Raji (cell line): Measurements from ENCODE around the gene C13orf46.

Experiments
- POLR2A ChIP-seq: IDR thresholded peaks from 2 replicates; pipeline ENCODE4 v1.6.1; 2011; ENCODE audit warnings: low read depth, low read length, control low read depth; ENCODE audit not compliant: insufficient read depth

The C13orf46 gene

DNA sequence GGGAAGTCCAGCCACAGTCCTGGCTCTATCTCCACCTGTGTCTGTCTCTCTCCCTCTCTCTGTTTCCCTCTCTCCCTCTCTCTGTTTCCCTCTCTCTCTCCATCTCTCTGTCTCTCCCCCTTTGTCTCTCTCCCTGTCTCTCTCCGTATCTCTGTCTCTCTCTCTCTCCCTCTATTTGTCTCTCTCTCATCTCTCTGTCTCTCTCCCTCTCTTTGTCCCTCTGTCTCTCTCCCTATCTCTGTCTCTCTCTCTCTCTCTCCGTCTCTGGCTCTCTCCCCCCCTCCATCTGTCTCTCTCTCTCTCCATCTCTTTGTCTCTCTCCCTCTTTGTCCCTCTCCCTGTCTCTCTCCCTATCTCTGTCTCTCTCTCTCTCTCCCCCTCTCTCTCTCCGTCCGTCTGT lies 39.5 kb upstream of the C13orf46 start:
- TF ChIP-seq POLR2A = no peak

DNA sequence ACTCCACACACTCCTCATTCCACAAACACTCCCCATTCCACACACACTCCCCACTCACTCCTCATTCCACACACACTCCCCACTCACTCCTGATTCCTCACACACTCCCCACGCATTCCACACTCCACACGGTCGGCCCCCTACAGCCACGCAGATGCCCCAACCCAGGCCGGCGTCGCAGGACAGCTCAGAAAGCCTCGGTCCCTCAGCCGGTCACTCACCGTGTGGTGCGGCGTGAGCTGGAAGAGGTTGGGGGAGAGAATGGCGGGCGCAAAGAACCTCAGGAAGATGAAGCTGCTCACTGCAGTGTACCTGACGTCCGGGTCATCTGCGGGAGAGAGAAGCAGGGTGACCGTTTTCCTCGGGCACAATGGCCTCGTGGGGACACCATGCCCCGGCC lies 39.0 kb upstream of the C13orf46 start:
- TF ChIP-seq POLR2A = no peak

GRCh38 chr13:114012141-114012540 lies 38.3 kb upstream of the C13orf46 start:
- TF ChIP-seq POLR2A = no peak

DNA sequence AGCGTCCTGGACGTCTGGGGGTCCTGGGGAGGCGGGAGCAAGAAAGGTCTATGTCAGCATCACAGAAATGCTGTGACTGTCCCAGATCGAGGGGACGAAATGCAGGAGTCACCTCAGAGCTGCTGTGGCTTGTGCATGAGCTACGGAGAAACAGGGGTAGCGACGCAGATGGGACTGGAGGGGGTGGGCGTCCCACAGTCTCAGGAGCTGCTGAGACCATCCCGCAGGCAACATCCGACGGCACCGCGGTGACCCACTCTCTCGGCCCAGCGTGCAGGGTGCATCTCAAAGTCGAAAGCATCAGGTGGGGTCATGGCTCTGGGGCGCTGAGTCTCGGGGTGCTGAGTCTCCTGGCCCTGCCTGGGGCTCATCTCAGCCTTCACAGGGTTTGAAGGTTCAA lies 37.4 kb upstream of the C13orf46 start:
- no peak for TF ChIP-seq POLR2A

GRCh38 chr13:114010401-114011101 lies 36.7 kb upstream of the C13orf46 start:
- TF ChIP-seq POLR2A = no peak

DNA sequence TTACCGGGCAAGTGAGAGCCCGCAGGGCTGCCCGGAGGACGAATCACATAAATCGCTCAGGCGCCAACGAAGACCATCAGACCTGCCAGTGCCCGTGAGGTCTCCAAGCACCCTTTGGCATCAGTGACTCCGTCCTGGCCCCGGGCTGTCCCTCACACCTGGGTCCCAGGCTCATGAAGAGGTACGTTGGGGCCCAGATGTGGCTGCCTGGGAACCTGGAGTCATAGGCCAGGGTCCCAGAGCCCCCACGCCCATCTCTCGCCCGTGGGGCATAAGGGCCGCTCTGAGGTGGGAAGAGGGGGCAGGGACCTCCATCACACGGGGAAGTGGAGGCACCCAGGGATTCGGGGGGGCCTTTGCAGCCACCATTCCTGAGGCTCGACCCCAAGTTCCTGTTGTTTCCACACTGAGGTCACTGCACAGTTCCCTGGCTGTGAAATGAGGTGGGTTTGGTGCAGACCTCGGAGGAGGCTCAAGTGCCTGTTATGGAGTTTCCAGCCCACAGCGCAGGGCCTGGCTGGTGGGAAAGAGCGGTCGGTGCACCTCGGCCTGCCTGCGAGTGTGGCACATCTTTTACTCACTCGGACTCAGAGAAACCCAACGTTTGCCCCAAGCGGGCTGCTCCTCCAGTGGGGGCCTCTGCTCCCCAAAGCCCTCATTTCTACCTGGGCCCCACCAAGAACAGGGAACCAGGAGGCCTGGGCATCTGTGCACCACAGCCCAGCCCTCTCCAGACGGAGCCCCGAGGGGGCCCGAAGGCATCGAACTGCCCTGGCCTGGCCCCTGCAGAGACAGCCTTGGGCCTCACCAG lies 35.9 kb upstream of the C13orf46 start:
- TF ChIP-seq POLR2A = no peak

- no peak for TF ChIP-seq POLR2A
Measured at GRCh38 chr13:114008964-114009589, 35.2 kb upstream of the C13orf46 start.

GRCh38 chr13:114007566-114007965 lies 33.7 kb upstream of the C13orf46 start:
- no peak for TF ChIP-seq POLR2A

DNA sequence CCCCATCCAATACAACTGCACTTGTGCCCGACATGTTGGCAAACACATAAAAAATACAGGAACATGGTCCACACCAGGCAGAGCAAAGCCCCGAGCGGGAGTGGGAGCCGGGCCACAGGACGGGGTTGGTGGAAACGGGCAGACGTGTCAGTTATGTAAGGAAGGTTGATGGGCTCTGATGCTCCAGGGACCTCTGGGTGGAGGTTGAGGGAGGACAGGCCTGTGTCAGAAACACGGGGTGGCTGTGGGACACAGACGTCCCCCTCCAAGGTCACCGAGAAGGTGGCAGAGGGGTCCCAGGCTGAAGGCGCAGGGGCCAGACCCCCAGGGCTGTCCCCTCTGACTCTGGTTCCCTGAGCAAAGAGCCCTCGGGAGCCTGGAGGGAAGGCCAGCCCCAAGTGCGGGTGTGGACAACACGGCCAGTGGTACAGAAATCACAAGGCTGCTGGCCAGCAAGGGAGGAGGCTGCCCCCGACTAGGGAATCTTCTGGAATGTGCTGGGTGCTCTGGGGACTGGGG lies 31.4 kb upstream of the C13orf46 start:
- TF ChIP-seq POLR2A = no peak

DNA sequence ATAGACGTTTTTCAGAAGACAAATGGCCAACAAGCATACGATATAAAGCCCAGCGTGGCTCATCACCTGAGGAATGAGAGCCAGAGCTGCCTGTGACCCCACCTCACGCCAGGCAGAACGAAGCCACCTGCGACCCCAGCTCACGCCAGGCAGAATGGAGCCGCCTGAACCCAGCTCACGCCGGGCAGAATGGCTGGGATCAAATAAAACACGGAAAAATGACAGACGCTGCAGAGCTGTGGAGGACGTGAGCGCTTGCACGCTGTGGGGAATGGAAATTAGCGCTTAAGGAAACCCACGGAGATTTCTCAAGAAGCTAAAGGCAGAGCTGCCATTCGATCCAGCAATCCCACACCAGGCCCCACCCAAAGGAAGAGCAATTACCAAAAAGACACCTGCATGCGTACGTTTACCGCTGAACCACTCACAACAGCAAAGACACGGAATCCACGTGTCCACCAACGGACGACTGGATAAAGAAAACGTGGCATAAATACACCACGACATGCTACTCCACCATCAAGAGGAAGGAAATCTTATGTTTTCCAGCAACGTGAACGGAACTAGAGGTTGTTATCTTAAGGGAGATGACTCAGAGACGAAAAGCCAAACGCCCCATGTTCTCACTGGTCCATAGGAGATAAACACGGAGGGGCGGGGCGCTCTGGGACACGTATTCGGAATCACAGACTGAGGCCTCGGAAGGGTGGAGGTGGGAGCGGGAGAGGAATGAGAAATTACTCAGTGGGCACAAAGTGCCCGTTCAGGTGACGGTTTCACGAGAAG lies 30.7 kb upstream of the C13orf46 start:
- no peak for TF ChIP-seq POLR2A

DNA sequence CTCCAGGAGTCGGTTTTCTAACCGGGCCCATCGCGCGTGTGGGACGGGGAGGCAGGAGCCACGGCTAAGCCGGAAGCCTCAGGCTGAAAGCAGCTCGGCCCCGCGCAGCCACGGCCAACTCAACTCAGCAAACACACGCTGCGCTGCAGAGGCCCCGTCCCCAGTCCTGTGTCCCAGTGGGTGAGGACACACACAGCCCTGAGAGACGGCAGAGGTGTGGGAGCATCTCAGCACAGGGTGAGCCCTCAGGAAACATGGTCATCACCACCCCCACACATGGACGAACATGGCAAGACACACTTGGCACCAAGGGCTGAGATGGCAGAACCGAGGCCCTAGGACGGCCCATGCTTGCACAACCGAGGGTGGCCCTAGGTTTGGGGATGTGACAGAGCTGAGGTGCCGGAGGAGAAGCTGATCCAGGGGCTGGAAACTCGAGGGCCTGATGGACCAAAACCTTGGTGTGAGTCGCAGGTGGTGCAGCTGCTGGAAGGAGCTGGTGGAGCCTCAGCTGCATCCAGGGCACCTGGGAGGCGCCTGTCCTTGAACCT lies 29.0 kb upstream of the C13orf46 start:
- TF ChIP-seq POLR2A = no peak

DNA sequence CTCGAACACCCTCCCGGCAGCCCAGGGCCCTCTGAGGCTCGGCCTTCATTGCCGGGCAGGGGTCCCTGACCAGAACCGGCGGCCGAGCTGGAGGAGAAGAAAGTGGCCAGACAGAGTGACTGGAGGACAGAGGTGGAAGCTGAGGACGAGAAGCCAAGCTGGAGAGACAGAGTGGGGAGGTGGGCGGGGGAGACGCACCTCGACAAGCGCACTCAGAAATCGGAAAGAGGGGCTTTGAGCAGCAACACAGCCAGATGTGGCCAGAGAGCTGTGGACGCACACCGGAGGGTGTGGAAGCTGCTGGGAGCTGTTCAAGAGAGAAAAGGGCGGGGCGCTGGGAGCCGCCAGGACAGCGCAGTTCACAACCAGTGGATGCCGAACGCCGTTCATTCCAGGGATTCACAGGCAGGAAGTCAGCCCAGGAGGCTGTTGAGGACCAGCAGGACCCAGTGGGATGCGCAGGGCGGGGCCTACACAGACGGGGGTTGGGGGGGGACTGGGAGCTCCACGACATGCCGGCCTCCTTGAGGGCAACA lies 28.2 kb upstream of the C13orf46 start:
- TF ChIP-seq POLR2A = no peak

DNA sequence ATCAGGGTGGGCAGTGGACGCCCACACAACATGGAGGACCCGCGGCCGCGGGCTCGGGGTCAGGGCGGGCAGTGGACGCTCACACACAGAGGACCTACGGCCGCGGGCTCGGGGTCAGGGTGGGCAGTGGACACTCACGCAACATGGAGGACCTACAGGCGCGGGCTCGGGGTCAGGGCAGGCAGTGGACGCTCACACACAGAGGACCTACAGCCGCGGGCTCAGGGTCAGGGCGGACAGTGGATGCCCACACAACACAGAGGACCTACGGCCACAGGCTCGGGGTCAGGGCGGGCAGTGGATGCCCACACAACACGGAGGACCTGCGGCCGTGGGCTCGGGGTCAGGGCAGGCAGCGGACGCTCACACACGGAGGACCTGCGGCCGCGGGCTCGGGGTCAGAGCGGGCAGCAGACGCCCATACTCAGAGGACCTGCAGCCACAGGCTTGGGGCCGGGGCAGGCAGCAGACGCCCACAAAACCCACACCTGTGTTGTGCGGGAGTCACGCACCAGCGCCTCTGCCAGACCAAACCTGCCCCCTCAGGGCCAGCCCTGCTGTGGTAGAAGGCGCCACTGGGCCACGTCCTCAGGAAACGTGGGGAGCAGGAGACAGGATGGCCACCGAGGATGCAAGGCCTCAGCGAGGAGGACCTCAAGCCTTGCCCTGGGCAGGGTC lies 27.6 kb upstream of the C13orf46 start:
- TF ChIP-seq POLR2A = no peak
